ENCODE data around the gene RBSN. TPM values are rescaled to one million over a fixed set of nuclear protein-coding genes. Genes with fewer than 3 reads are reported as not detected.

RBSN gene
- total RNA-seq, 4 donors from 2014 or later = 26.8 to 42.6 (median 28.6) TPM

- no peaks in the 10 kb centered on the region for H3K36me3 ChIP-seq
- H3K27ac ChIP-seq = peak within 1 kb of the TSS; percentile 83 to 97 (median 94)
- H3K4me1 ChIP-seq = peaks cover 18 to 20% of the 10 kb centered on the region in 2 donors
- in situ Hi-C loops (cut with MboI; ENCODE audit: low sequenced_read_pairs in 4 of 4) = loop anchor here in 3 of 4 donors (10.0 to 25.0 kb wide), 4 partner anchors 128 to 928 kb away; partner anchors contain the start of genes CCDC174 (in 2 of the 3), NR2C2 (in 2 of the 3) and TMEM43 (in 1 of the 3)
- H3K9me3 ChIP-seq = no peaks in the 10 kb centered on the region
- DNase-seq (peak; percentile 87 to 91), ATAC-seq (peak; percentile 93 to 94)
- H3K27me3 ChIP-seq = no peaks in the 10 kb centered on the region
- intact Hi-C loops (cut with DNase I; ENCODE audit: low total_unique reads) = loop anchor here (1.0 to 5.0 kb wide), 3 partner anchors 34 to 138 kb away; partner anchors contain the start of gene RBSN
- TF ChIP-seq POLR2A (IDR thresholded peaks at IDR 0.05) (peak; percentile 94), CTCF (IDR thresholded peaks at IDR 0.05 in 4 of 5, conservative IDR thresholded peaks at IDR 0.05 in 1 of 5) (no peak)
- peak within 1 kb of the TSS; percentile 74 to 99 (median 85) for H3K4me3 ChIP-seq
Measured at GRCh38 chr3:15064835-15065549, 34.0 kb downstream of the RBSN start, which contains the start of gene MRPS25. MRPS25 (minus strand) TSS chr3:15065315; CDS start chr3:15065194, 121 bp downstream.

GRCh38 chr3:15064299-15064834 is 34.6 kb downstream of the RBSN start:
- peaks cover 18 to 20% of the 10 kb centered on the region in 2 donors for H3K4me1 ChIP-seq
- intact Hi-C loops (cut with DNase I; ENCODE audit: low total_unique reads) (no loop called here), in situ Hi-C loops (cut with MboI; ENCODE audit: low sequenced_read_pairs in 4 of 4) (loop anchor here in 3 of 4 donors (10.0 to 25.0 kb wide), 4 partner anchors 127 to 927 kb away; partner anchors contain the start of genes CCDC174 (in 2 of the 3), NR2C2 (in 2 of the 3) and TMEM43 (in 1 of the 3))
- H3K27me3 ChIP-seq = no peaks in the 10 kb centered on the region
- peak overlapping the region; percentile 83 to 97 (median 94) for H3K27ac ChIP-seq
- H3K4me3 ChIP-seq = peak overlapping the region; percentile 74 to 99 (median 85)
- H3K36me3 ChIP-seq = no peaks in the 10 kb centered on the region
- no peak for TF ChIP-seq CTCF (IDR thresholded peaks at IDR 0.05 in 4 of 5, conservative IDR thresholded peaks at IDR 0.05 in 1 of 5)
- TF ChIP-seq POLR2A (IDR thresholded peaks at IDR 0.05) = no peak
- ATAC-seq (peak; percentile 48 to 56), DNase-seq (no peak)
- no peaks in the 10 kb centered on the region for H3K9me3 ChIP-seq

GRCh38 chr3:15063656-15064286 is 35.2 kb downstream of the RBSN start:
- no peak for TF ChIP-seq POLR2A (IDR thresholded peaks at IDR 0.05)
- no peak for TF ChIP-seq CTCF (IDR thresholded peaks at IDR 0.05 in 4 of 5, conservative IDR thresholded peaks at IDR 0.05 in 1 of 5)
- Histone ChIP-seq H3K4me1 (peaks cover 18 to 20% of the 10 kb centered on the region in 2 donors), H3K27ac (peak overlapping the region; percentile 83 to 97 (median 94)), H3K36me3 (peaks cover 0 to 5% of the 10 kb centered on the region in 2 donors), H3K4me3 (peak overlapping the region; percentile 74 to 99 (median 85)), H3K27me3 (no peaks in the 10 kb centered on the region), H3K9me3 (no peaks in the 10 kb centered on the region)
- intact Hi-C loops (cut with DNase I; ENCODE audit: low total_unique reads) (no loop called here), in situ Hi-C loops (cut with MboI; ENCODE audit: low sequenced_read_pairs in 4 of 4) (loop anchor here in 3 of 4 donors (10.0 to 25.0 kb wide), 4 partner anchors 126 to 926 kb away; partner anchors contain the start of genes CCDC174 (in 2 of the 3), NR2C2 (in 2 of the 3) and TMEM43 (in 1 of the 3))
- ATAC-seq (no peak), DNase-seq (no peak)

- in situ Hi-C loops (cut with MboI; ENCODE audit: low sequenced_read_pairs in 4 of 4) (loop anchor here in 3 of 4 donors (10.0 to 25.0 kb wide), 4 partner anchors 126 to 926 kb away; partner anchors contain the start of genes CCDC174 (in 2 of the 3), NR2C2 (in 2 of the 3) and TMEM43 (in 1 of the 3)), intact Hi-C loops (cut with DNase I; ENCODE audit: low total_unique reads) (no loop called here)
- DNase-seq = no peak
- Histone ChIP-seq H3K4me1 (peaks cover 18 to 20% of the 10 kb centered on the region in 2 donors), H3K27ac (peak overlapping the region; percentile 83 to 97 (median 94)), H3K36me3 (peaks cover 0 to 11% of the 10 kb centered on the region in 2 donors), H3K9me3 (no peaks in the 10 kb centered on the region), H3K27me3 (no peaks in the 10 kb centered on the region), H3K4me3 (peak overlapping the region; percentile 74 to 99 (median 85))
- no peak for ATAC-seq
- TF ChIP-seq POLR2A (IDR thresholded peaks at IDR 0.05) (no peak), CTCF (IDR thresholded peaks at IDR 0.05 in 4 of 5, conservative IDR thresholded peaks at IDR 0.05 in 1 of 5) (no peak)
Measured at GRCh38 chr3:15063238-15063637, 35.7 kb downstream of the RBSN start.
